Fibroblast of skin of left biceps (primary cell): ENCODE results near the gene PTGES2.
"Not testable (repeated sequence)": the region's sequence is repeated elsewhere in the genome, so short reads cannot be mapped to it uniquely, and the experiment has no call there.

Source experiments
- DNase-seq, 2 experiments: peaks; one replicate each; pipeline ENCODE4 v3.0.0-alpha.2; 2013; ENCODE audit warnings: low read depth in 2 of 2

The PTGES2 gene

GRCh38 chr9:128118971-128119665 lies 8.4 kb downstream of the PTGES2 start:
- no peak for DNase-seq

GRCh38 chr9:128118472-128118857 lies 9.1 kb downstream of the PTGES2 start:
- DNase-seq = no peak

GRCh38 chr9:128117613-128118471 lies 9.7 kb downstream of the PTGES2 start:
- DNase-seq = peak; percentile 50 to 56

DNA sequence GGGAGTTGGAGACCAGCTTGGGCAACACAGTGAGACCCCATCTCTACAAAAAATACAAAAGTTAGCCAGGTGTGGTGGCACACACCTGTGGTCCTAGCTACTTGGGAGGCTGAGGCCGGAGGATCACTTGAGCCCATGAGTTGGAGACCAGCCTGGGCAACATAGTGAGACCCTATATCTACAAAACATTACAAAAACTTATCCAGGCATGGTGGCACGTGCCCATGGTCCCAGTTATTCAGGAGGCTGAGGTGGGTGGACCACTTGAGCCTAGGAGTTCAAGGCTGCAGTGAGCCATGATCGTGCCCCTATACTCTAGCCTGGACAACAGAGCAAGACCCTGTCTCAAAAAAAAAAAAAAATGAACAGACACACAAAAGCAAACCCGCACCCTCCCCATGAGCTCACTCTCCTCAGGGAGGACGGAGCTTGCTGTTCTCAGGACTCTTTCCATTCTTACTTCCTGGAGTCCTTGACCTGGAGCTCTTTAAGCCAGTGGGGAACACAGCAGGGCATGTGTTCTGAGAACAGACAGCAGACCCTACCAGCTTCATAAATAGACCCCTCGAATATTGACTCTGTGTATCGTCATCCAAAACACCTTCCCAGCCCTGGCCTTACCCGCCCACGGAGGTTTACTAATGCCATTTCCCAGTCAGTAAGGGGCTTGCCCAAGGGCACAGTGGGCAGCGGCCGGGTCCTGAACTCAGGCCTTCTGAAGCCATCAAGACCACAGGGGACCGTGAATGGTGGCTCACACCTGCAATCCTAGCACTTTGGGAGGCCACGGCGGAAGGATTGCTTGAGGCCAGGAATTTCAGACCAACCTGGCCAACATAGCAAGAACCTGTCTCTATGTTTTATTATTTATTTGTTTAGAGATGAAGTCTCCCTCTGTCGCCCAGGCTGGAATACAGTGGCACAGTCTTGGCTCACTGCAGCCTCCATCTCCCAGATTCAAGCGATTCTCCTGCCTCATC lies 11.1 kb downstream of the PTGES2 start:
- DNase-seq = no peak

DNA sequence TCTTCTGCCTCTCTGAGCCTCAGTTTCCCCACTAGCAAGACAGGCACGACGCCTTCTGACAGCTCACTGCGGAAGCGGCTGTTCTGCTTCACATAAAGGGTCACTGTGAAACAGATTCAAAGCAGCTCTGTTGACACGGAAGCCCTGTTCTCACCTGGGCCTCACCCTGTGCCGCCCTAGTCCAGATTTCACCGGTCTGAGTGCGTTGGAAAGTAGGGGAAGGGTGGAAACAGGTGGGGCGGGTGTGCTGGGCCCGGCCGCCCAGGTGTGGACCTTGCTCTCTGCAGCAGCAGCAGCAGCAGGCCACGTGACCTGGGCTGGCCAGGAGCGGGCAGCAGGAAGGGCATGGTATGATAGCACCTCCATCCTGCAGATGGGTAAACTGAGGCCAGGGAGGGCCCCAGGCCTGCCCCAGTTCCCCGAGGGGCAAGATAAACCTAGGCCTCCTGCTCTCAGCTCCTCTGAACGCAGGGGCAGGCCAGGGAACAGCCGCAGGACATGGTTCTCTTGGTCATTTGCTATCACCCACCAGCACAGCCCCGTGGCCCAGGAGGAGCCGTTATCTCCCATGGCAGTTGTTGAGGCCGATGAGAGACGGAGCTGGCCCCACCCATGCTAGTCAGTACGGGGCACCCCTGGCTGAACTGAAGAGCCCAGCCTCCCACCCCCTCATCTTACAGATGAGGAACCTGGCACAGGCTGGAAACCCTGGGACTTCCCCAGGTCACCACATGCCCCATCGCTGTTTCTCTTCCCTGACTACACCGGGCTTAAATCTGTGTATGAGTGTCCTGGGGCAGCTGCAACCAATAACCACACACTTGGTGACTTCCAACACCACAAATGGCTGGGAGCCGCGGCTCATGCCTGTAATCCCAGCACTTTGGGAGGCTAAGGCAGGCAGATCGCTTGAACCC lies 12.1 kb downstream of the PTGES2 start:
- no peak for DNase-seq

- DNase-seq = no peak
Observed at GRCh38 chr9:128114326-128115186, 13.0 kb downstream of the PTGES2 start.

DNA sequence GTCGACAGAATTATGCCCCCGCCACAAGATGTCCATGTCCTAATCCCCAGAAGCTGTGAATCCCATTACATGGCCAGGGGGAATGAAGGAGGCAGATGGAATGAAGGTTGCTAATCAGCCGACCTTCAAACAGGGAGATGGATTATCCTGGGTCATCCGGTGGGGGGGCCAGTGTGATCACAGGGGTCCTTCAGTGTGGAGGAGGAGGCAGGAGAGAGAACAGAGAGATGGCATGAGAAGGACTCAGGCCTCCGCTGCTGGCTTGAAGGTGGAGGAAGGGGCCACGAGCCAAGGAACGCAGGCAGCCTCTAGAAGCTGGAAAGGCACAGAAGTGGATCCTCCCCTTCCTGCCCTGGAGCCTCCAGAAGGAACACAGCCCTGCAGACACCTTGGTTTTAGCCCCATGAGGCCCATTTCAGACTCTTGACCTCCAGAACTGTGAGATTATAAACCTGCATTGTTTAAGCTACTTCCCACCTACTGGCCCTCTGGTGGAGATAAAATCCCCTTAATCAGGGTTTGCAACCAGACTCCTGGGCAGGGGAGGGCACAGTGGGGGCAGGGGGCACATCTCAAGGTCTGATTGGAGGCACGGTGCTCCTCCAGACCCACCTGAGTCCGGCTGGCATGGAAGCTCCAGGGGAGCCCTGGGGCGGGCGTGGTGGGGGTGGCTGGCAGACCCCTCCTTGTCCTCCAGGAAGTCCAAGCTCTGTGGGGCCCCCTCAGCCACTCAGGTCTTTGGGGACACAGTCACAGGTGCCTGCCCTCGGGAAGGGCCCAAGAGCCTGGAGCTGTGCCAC lies 13.8 kb downstream of the PTGES2 start:
- DNase-seq = no peak

DNA sequence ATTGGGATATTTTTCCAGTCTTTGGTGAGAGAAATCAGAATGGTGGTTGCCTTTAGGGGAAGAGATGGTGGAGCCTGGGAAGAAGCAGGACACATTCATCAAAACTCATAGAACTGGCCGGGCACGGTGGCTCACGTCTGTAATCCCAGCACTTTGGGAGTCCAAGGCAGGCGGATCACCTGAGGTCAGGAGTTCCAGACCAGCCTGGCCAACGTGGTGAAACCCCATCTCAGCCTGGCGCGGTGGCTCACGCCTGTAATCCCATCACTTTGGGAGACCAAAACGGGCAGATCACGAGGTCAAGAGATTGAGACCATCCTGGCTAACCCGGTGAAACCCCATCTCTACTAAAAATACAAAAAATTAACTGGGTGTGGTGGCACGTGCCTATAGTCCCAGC lies 15.8 kb downstream of the PTGES2 start:
- not testable (repeated sequence) for DNase-seq

- no peak for DNase-seq
Observed at GRCh38 chr9:128109050-128109709, 18.3 kb downstream of the PTGES2 start.

DNA sequence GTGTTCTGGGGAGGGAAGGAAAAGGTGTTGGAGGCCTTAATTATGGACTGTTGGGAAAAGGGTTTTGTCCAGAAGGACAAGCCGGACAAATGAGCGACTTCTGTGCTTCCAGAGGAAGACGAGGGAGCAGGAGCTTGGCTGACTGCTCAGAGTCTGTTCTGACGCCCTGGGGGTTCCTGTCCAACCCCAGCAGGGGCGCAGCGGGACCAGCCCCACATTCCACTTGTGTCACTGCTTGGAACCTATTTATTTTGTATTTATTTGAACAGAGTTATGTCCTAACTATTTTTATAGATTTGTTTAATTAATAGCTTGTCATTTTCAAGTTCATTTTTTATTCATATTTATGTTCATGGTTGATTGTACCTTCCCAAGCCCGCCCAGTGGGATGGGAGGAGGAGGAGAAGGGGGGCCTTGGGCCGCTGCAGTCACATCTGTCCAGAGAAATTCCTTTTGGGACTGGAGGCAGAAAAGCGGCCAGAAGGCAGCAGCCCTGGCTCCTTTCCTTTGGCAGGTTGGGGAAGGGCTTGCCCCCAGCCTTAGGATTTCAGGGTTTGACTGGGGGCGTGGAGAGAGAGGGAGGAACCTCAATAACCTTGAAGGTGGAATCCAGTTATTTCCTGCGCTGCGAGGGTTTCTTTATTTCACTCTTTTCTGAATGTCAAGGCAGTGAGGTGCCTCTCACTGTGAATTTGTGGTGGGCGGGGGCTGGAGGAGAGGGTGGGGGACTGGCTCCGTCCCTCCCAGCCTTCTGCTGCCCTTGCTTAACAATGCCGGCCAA lies 19.1 kb downstream of the PTGES2 start:
- DNase-seq = no peak

DNA sequence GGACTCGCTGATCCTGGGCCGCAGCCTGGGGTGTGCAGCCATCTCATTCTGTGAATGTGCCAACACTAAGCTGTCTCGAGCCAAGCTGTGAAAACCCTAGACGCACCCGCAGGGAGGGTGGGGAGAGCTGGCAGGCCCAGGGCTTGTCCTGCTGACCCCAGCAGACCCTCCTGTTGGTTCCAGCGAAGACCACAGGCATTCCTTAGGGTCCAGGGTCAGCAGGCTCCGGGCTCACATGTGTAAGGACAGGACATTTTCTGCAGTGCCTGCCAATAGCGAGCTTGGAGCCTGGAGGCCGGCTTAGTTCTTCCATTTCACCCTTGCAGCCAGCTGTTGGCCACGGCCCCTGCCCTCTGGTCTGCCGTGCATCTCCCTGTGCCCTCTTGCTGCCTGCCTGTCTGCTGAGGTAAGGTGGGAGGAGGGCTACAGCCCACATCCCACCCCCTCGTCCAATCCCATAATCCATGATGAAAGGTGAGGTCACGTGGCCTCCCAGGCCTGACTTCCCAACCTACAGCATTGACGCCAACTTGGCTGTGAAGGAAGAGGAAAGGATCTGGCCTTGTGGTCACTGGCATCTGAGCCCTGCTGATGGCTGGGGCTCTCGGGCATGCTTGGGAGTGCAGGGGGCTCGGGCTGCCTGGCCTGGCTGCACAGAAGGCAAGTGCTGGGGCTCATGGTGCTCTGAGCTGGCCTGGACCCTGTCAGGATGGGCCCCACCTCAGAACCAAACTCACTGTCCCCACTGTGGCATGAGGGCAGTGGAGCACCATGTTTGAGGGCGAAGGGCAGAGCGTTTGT lies 19.9 kb downstream of the PTGES2 start:
- DNase-seq = no peak

GRCh38 chr9:128106940-128107467 lies 20.5 kb downstream of the PTGES2 start:
- no peak for DNase-seq

- no peak for DNase-seq
Observed at GRCh38 chr9:128106181-128106939, 21.2 kb downstream of the PTGES2 start.

GRCh38 chr9:128105538-128106175 lies 21.9 kb downstream of the PTGES2 start:
- DNase-seq = no peak

- no peak for DNase-seq
Observed at GRCh38 chr9:128104171-128104618, 23.3 kb downstream of the PTGES2 start.
